ENCODE results near the gene PIP5KL1. TPM values are rescaled to one million over a fixed set of nuclear protein-coding genes. Genes with fewer than 3 reads are reported as not detected.

Gene PIP5KL1
- total RNA-seq, 1 experiment from 2014 or later, result 21.9 TPM

- Histone ChIP-seq H2AFZ (no peak overlapping the region), H3K79me2 (ENCODE audit: low read depth) (0 out of 2 replicates have a peak, but pooled peaks cover 1% of the 10 kb centered on the region), H3K4me3 (no peak overlapping the region), H3K9me3 (ENCODE audit: insufficient read depth, low read depth) (peaks cover 8% of the 10 kb centered on the region; the same call in 1 of the 2 replicates), H3K4me2 (no peak overlapping the region), H3K36me3 (ENCODE audit: low read depth) (peaks cover 24% of the 10 kb centered on the region), H3K27me3 (ENCODE audit: insufficient read depth, low read depth) (no peaks in the 10 kb centered on the region), H3K4me1 (replicated peaks; ENCODE audit: insufficient read depth) (no peaks in the 10 kb centered on the region), H3F3A (ENCODE audit: insufficient read depth, low read depth) (0 out of 2 replicates have a peak, but pooled peaks cover 3% of the 10 kb centered on the region), H3K9me2 (ENCODE audit: insufficient read depth) (no peaks in the 10 kb centered on the region), H4K20me1 (ENCODE audit: insufficient read depth) (no peaks in the 10 kb centered on the region), H3K27ac (no peak overlapping the region)
- POLR2A ChIA-PET (ENCODE audit: unreplicated experiment), result no interaction called here
- DNase-seq, result no peak
- CTCF ChIA-PET, result no interaction called here
- no TSS peak for BruUV-seq (replicated peaks)
- intact Hi-C loops (cut with micrococcal nuclease; ENCODE audit: unreplicated experiment), result no loop called here
- TF ChIP-seq EZH2 (IDR thresholded peaks at IDR 0.05; ENCODE audit: low read depth) (no peak), CTCF (conservative IDR thresholded peaks at IDR 0.05) (no peak)
Observed at GRCh38 chr9:127892831-127893230, 37.7 kb downstream of the PIP5KL1 start.

GRCh38 chr9:127890053-127890452 is 40.5 kb downstream of the PIP5KL1 start:
- no TSS peak for BruUV-seq (replicated peaks)
- POLR2A ChIA-PET (ENCODE audit: unreplicated experiment), result interaction anchor here (0.6 to 0.7 kb wide), 2 partner anchors 12 to 32 kb away, joined by 3 read pairs; no protein-coding TSS in a partner anchor
- CTCF ChIA-PET, result no interaction called here

GRCh38 chr9:127887792-127888191 is 42.8 kb downstream of the PIP5KL1 start:
- no peak overlapping the region for H2AFZ ChIP-seq
- peaks cover 3% of the 10 kb centered on the region; the same call in 1 of the 2 replicates for H3F3A ChIP-seq (ENCODE audit: insufficient read depth, low read depth)
- peak; percentile 37; the same call in 1 of the 2 replicates for TF ChIP-seq CTCF (conservative IDR thresholded peaks at IDR 0.05)
- TF ChIP-seq EZH2 (IDR thresholded peaks at IDR 0.05; ENCODE audit: low read depth), result no peak
- H3K4me3 ChIP-seq, result no peak overlapping the region
- peaks cover 5% of the 10 kb centered on the region; the same call in 1 of the 2 replicates for H3K9me3 ChIP-seq (ENCODE audit: insufficient read depth, low read depth)
- H3K4me1 ChIP-seq (replicated peaks; ENCODE audit: insufficient read depth), result no peaks in the 10 kb centered on the region
- no peaks in the 10 kb centered on the region for H3K79me2 ChIP-seq (ENCODE audit: low read depth)
- no peak for DNase-seq
- 0 out of 2 replicates have a peak, but pooled peaks cover 3% of the 10 kb centered on the region for H3K36me3 ChIP-seq (ENCODE audit: low read depth)
- POLR2A ChIA-PET (ENCODE audit: unreplicated experiment), result no interaction called here
- BruUV-seq (replicated peaks), result no TSS peak
- no peak overlapping the region for H3K4me2 ChIP-seq
- intact Hi-C loops (cut with micrococcal nuclease; ENCODE audit: unreplicated experiment), result no loop called here
- H4K20me1 ChIP-seq (ENCODE audit: insufficient read depth), result no peaks in the 10 kb centered on the region
- H3K27me3 ChIP-seq (ENCODE audit: insufficient read depth, low read depth), result no peaks in the 10 kb centered on the region
- CTCF ChIA-PET, result no interaction called here
- no peaks in the 10 kb centered on the region for H3K9me2 ChIP-seq (ENCODE audit: insufficient read depth)
- no peak overlapping the region for H3K27ac ChIP-seq

More at GRCh38 chr9:127890053-127890452, 40.5 kb downstream of the PIP5KL1 start:
- intact Hi-C loops (cut with micrococcal nuclease; ENCODE audit: unreplicated experiment), result no loop called here
- Histone ChIP-seq H2AFZ (no peak overlapping the region), H3K4me3 (no peak overlapping the region), H4K20me1 (ENCODE audit: insufficient read depth) (no peaks in the 10 kb centered on the region), H3K4me2 (no peak overlapping the region), H3K9me2 (ENCODE audit: insufficient read depth) (no peaks in the 10 kb centered on the region), H3F3A (ENCODE audit: insufficient read depth, low read depth) (peaks cover 3% of the 10 kb centered on the region; the same call in 1 of the 2 replicates), H3K4me1 (replicated peaks; ENCODE audit: insufficient read depth) (no peaks in the 10 kb centered on the region), H3K27me3 (ENCODE audit: insufficient read depth, low read depth) (no peaks in the 10 kb centered on the region), H3K36me3 (ENCODE audit: low read depth) (peaks cover 24% of the 10 kb centered on the region), H3K27ac (no peak overlapping the region), H3K9me3 (ENCODE audit: insufficient read depth, low read depth) (peaks cover 8% of the 10 kb centered on the region; the same call in 1 of the 2 replicates), H3K79me2 (ENCODE audit: low read depth) (no peaks in the 10 kb centered on the region)
- DNase-seq, result no peak
- TF ChIP-seq CTCF (conservative IDR thresholded peaks at IDR 0.05) (no peak), EZH2 (IDR thresholded peaks at IDR 0.05; ENCODE audit: low read depth) (no peak)

Measured in PC-9 (cell line).